Myocyte (in vitro differentiated cells): ENCODE data around the gene PTPRE. TPM values are rescaled to one million over a fixed set of nuclear protein-coding genes. Genes with fewer than 3 reads are reported as not detected.

Source experiments
- DNase-seq: peaks from one replicate; pipeline ENCODE4 v3.0.0-alpha.2; 2012; ENCODE audit warnings: low read depth
- total RNA-seq: library from RNA; depleted of rRNA; stranded (reverse); fragments of >200 nt; gene quantifications from 2 replicates; pipeline ENCODE4 v1.2.3, GENCODE V29; 2014

PTPRE gene
- total RNA-seq, 1 donor from 2014 or later: 5.5 TPM

DNA sequence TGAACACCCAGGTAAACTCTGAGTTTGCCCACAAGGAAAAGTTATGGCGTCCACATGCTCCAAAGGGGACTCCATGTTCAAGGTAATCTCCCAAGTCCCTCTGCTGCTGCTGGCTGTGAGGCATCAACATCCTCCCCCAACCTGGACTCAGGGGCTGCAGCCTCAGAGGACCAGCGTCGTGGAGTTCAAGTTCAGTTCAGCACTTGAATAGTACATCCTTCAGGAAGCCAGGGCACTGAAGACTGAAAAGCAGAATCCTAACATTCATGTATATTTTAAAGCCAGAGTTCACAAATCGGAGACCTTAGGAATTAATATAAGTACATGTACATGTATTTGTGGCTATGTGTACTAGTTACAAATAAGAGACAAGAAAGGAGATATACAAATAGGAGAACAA lies 90.4 kb downstream of the PTPRE start:
- DNase-seq: no peak

DNA sequence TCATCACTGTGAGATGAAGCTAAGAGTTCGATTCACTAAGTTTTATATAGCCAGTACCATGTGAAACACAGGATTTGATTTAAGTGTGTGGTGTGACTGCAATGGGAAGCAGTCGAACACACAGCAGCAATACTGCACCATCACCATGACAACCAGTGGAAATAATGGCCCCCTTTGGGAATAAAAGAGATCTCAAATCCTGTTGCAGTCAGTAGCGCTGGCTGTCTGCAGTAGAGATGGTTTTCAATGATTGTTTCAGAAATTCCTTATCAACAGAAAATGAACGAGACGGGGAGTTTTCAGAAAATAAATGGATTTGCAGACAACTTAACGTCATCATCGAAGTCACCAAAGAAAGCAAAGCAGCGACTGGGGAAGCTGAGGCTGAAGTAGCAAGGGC lies 91.0 kb downstream of the PTPRE start:
- no peak for DNase-seq

DNA sequence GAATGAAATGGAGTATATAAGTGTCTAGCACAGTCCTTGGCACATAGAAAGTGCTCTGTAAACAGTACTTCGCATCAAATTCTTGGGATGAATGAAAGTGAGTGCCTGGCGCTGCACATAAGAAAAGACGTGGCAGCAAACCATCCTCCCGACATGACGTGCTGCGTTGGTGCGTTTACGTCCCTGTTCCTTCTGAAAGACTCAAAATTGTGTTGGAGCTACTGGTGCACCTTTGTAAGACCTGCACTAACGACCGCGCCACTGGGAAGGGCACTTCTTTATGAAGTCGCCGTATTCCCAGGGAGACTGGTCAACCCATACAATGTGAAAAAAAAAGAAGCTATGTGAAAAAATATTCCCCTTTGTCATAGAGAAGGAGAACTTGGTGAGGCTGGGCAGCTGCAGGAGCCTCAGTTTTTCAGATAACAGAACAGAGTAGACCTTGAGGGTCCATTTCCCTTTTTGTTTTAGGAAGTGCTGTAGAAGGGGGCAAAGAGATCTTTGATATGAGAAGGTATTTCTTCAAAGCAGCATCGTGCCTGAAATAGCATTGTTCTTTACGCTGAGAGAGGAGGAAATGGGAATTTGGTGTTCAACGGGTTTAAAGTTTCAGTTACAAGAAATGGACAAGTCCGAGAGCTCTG lies 91.7 kb downstream of the PTPRE start:
- no peak for DNase-seq

GRCh38 chr10:127999297-128000129 lies 92.6 kb downstream of the PTPRE start:
- no peak for DNase-seq

GRCh38 chr10:128000471-128001362 lies 93.8 kb downstream of the PTPRE start:
- DNase-seq: peak; percentile 59

GRCh38 chr10:128001363-128001745 lies 94.5 kb downstream of the PTPRE start:
- DNase-seq: no peak

DNA sequence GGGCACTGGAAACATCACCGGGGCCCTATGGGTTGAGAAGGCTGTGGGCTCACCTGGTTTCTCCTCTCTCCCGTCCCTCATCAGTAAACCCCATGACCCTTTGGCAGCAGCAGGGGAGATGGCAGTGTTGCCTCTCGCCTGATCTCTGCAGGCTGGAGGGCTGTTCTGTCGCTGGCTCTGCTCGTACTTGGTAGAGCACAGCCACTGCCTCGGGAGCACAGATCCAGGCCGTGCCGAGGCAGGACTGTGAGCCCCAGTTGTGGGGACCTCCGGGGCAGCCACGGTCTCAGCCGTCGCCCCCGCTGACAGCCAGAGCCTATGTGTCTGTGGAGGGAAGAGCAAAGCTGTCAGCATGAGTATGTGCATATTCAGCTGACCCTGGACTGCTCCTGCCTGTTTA lies 94.9 kb downstream of the PTPRE start:
- DNase-seq: no peak

- DNase-seq: no peak
Observed at GRCh38 chr10:128003521-128003920, 96.6 kb downstream of the PTPRE start.

GRCh38 chr10:128005858-128006257 lies 99.0 kb downstream of the PTPRE start:
- DNase-seq: no peak

GRCh38 chr10:128007056-128007455 lies 100.2 kb downstream of the PTPRE start:
- DNase-seq: no peak

DNA sequence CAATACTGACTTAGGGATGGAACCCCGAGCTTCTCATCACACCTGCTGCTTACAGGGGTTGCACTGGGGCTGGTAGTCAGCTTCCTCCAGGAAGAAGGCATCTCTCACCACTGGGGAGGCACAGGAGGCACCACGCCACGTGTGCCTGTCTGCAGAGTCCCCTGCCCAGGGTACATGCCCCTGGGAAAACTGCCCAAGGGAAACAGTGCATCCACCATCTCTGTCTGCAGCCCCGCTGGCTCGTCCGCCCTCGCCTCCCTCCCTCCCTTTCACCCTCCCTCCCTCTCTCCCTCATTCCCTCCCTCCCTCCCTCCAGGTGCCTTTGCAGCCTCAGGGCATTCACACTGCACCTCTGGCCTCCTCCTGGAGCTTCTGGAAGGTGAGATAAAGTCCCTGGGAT lies 101.1 kb downstream of the PTPRE start:
- DNase-seq: no peak

DNA sequence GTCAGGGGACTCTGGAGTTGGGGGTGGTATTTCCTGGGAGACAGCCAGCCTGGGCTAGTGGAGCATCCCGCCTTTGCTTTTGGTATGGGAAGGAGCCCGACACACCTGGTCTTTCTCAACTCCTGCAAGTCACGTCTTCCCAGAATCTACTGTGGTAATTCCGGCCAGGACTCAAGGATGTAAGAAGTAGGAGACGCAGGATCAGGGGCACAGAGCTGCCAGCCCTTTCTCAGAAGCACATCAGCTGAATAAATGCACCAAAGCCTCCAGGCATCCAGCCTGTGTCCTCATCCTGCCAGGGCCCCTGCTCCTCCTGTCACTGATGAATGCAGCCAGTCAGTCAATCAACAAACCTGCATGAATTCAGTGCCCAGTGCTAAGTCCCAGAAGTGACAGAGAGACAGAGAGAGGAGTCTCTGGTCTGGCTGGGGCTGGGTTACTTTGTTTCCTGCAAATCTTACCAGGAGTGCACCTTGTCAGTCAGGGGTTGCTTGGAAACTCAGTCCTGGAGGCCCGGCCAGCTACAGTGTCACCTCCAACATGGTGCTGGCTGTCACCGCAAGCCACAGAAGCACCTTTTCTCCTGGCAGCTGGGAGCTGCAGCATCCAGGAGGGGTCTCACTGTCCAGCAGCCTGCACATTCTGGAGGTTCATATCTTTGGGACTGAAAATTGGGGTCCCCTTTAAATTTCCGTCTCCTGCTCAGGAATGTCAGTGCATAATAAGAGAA lies 101.8 kb downstream of the PTPRE start:
- DNase-seq: no peak

GRCh38 chr10:128009372-128010126 lies 102.6 kb downstream of the PTPRE start:
- DNase-seq: no peak

DNA sequence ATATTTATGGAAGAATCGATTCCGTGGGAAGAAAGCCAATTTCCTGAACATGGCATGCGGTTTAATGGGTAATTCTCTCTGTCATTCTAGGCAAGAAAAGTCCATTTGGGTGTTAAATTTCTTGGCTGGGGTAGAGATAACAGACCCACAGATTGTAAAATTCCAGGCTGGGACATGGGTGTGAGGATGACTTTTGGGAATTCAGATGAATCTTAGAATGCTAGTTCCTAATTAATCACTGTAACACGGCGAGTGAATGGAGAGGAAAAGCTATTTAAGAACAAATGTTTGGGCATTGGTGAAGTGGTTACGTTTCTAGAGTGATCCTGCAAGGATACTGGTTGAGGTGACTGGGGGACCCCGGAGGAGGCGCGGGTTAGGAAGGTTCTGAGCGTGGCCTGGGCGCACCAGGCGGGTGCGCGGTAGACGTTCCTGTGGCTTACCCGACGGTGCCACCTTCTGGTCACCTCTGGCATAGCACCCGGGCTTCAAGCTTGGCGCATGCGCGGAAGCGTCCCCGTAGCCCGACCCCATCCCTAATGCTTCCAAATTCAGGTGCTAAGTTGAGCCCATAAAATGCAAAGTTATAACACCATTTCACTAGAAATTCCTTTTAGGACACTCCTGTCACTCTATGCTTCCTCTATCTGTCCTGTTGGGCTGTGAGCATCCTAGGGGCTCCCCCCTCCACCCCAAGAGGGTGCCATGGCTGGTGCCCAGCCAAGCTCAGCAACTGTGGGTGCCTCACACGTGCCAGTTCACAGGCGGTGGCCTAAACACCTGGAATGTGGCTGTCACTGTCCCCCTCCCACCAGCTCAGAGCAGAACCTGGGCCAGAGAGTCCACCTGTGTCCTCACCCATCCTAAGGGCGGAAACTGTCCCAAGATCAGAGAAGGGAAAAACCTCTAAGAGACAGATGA lies 104.4 kb downstream of the PTPRE start:
- DNase-seq: peak; percentile 76

DNA sequence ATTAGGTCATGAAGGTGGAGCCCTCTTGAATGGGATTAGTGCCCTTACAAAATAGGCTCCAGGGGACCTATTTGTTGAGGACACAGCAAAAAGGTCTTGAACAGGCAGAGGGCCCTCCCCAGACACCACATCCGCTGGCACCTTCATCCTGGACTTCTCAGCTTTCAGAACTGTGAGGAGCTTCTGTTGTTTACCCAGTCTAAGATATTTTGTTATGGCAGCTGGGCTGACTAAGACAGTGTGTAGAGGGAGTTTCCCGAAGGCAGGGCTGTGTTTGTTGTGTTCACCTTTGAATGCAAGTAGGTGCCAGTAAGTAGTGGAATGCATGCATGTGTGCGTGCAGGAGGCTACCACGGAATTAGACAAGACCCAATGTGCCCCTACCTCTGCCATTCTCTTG lies 106.7 kb downstream of the PTPRE start:
- no peak for DNase-seq

- no peak for DNase-seq
Observed at GRCh38 chr10:128014236-128014635, 107.3 kb downstream of the PTPRE start.

GRCh38 chr10:128016423-128017060 lies 109.6 kb downstream of the PTPRE start:
- no peak for DNase-seq

DNA sequence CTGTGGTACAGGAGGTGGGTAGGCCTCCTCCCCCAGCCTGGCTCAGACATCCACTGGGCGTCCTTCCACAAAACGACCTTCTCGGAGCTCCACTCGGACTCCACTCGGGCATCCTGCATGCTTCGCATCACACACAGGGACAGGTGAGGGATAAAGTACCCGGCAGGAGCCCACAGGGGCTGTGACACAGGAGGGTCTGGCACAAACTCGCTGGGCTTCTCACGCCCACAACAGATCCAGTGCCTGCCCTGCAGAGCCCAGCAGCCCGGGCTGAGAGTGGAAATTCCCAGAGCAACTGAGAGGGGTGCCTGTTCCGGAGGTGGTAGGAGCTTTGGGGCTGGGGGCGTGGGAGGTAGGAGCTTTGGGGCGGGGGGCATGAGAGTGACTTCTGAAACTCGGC lies 110.9 kb downstream of the PTPRE start:
- DNase-seq: no peak

DNA sequence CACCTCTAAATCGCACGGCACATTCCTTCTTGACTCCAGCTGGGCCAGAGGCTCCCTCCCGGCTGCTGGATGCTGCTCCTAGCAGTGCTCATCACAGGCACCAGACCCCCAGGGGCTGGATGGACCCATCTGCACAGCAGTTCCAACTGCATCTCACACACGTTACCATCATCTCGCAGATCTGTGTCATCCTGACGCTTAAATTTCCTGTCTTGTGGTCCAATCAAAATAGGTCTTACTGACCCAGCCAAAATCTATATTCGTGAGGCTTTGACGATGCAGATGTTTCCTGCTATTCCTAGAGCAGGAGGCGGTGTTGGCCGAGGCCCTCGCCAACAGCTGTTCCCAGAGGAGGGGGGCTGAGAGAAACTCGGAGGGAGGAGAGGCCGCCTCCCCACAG lies 111.3 kb downstream of the PTPRE start:
- DNase-seq: no peak
